Chondrocyte (in vitro differentiated cells): ENCODE results near the gene ANAPC2. TPM values are rescaled to one million over a fixed set of nuclear protein-coding genes. Genes with fewer than 3 reads are reported as not detected.

Experiments used
- DNase-seq: peaks from one replicate; pipeline ENCODE4 v3.0.0; 2021; ENCODE audit warnings: mixed read lengths, low spot score
- H3K27ac Mint-ChIP-seq: one replicate; pipeline ENCODE4 v1.8.0; 2021; ENCODE audit warnings: mild to moderate bottlenecking, moderate library complexity, mixed read lengths; ENCODE audit not compliant: unreplicated experiment
- H3K27me3 Mint-ChIP-seq: 2 replicates; pipeline ENCODE4 v1.8.0; 2021; ENCODE audit warnings: low read depth, mixed read lengths
- H3K36me3 Mint-ChIP-seq: 2 replicates; pipeline ENCODE4 v1.8.0; 2021; ENCODE audit warnings: low read depth, mixed read lengths
- H3K4me1 Mint-ChIP-seq: 2 replicates; pipeline ENCODE4 v1.8.0; 2021; ENCODE audit warnings: low read depth, mild to moderate bottlenecking, mixed read lengths
- H3K4me3 Mint-ChIP-seq: one replicate; pipeline ENCODE4 v1.8.0; 2021; ENCODE audit warnings: mild to moderate bottlenecking, moderate library complexity, mixed read lengths; ENCODE audit not compliant: unreplicated experiment
- H3K9me3 Mint-ChIP-seq: 2 replicates; pipeline ENCODE4 v1.8.0; 2021; ENCODE audit warnings: low read depth, mixed read lengths
- CTCF ChIP-seq: fragments of 200-600 bp; sonication (generic); IDR thresholded peaks from 2 replicates; pipeline ENCODE4 v1.5.0; 2021; ENCODE audit warnings: antibody characterized with exemption, mild to moderate bottlenecking, moderate library complexity
- total RNA-seq: library from RNA; stranded (reverse); gene quantifications from 3 replicates; pipeline ENCODE4 v1.2.1, GENCODE V29; 2021

The ANAPC2 gene
- total RNA-seq, 1 donor from 2014 or later, result 41.0 TPM

DNA sequence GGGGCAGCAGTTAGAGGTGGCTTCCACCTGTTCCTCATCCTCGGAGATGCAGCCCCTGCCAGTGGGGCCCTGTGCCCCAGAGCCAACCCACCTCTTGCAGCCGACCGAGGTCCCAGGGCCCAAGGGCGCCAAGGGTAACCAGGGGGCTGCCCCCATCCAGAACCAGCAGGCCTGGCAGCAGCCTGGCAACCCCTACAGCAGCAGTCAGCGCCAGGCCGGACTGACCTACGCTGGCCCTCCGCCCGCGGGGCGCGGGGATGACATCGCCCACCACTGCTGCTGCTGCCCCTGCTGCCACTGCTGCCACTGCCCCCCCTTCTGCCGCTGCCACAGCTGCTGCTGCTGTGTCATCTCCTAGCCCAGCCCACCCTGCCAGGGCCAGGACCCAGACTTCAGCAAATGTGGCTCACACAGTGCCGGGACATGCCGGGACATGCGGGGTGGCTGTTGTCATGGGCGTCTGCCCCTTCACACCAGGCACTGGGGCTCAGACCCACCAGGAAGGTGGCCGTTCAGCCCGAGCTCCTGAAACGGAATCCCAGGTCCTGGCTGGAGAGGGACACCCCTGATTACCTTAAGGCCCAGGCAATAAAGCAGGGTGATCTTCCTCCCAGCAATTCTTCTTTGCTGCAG is 37.5 kb upstream of the ANAPC2 start:
- H3K4me1 Mint-ChIP-seq, result peaks cover 13% of the 10 kb centered on the region
- H3K36me3 Mint-ChIP-seq, result no peaks in the 10 kb centered on the region
- H3K9me3 Mint-ChIP-seq, result no peaks in the 10 kb centered on the region
- H3K27ac Mint-ChIP-seq, result no peak overlapping the region
- no peak for TF ChIP-seq CTCF
- no peak for DNase-seq
- H3K27me3 Mint-ChIP-seq, result peaks cover 2% of the 10 kb centered on the region
- no peak overlapping the region for H3K4me3 Mint-ChIP-seq

DNA sequence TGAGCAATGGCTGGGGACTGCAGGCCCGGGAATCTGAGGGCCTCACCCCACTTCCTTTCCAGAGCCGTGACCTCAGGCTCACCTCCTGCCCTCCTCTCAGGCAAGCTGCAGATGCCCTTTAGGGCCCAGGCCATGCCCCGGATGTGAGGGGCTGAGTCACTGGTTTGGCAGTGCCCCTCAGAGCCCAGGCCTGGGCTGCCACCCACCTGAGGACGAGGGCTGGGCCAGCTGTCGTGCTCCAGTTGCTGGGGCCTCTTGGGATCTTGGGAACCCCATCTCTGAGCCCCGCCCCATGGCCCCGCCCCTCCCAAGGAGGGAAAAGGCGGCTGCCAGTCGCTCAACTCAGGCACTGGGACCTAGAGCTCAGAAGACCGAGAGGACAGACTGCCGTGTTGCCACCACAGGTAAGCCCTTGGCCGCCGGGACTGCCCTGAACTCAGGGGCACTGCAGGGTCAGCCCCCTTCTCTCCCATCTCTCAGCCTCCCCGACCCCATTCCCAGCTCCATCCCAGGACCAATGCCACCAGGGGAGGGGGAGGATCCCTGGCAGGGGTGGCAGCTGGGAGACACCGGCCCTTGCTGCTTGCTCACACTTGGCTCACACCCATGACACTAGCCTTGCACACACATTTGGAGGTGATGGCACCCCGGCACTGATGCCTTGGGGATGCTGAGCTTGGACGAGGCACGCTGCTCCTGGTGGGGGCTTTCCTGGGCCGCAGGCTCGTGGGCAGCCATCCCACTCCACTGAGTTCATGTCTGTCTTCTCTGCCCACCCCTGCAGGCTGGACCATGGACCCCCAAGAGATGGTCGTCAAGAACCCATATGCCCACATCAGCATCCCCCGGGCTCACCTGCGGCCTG is 36.7 kb upstream of the ANAPC2 start, which contains the start of gene CYSRT1:
Gene CYSRT1 (plus strand): TSS at position 345 of the 865 bp plus-strand sequence. CDS start 448 bp downstream, at position 793.
- no peak for TF ChIP-seq CTCF
- DNase-seq, result no peak
- no peaks in the 10 kb centered on the region for H3K9me3 Mint-ChIP-seq
- H3K4me3 Mint-ChIP-seq, result peak within 1 kb of the TSS; percentile 68
- peaks cover 13% of the 10 kb centered on the region for H3K4me1 Mint-ChIP-seq
- peaks cover 2% of the 10 kb centered on the region for H3K27me3 Mint-ChIP-seq
- no peaks in the 10 kb centered on the region for H3K36me3 Mint-ChIP-seq
- no peak within 1 kb of the TSS for H3K27ac Mint-ChIP-seq

DNA sequence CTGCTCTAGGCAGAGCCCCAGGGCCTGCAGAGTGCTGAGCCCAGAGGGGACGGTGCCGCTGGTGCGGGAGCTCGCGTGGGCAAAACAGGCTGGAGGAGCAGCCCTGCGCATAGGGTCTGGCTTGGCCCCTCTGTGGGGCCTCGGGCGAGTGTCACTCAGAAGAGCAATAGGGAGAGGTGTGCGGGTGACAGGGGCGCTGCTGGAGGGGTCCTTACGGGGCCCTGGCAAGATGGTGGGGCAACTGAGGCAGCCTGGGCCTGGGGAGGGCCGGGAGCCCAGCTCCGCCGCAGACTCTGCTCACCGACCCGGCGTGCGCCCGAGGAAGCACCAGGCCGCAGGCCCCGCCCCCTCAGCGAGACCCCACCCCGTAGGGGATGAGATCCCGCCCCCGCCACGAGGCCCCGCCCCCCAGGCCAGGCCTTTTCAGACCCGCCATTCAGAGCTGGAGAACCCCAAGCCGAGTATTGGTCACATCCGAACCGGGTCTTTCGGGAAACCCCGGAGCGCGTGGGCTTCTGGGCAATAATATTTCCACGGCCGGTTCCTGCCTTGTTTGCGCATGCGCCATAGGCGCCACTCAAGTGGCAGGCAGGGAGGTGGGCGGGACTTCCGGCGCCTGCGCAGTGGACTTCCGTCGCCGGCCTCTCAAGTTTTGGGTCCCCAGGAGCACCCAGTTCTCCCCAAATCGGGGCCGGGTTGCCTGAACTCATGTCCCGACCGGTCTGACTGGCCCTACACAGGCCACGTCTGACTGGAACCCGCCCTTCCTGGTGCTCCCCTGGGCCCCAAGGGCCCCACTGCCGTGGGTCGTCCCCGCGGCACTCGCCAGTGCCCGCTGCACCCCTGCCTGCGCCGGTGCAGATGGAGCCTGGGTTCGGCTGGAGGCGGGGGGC is 35.0 kb upstream of the ANAPC2 start:
- Mint-ChIP-seq H3K9me3 (no peaks in the 10 kb centered on the region), H3K4me1 (peaks cover 20% of the 10 kb centered on the region), H3K27ac (peak overlapping the region; percentile 45), H3K4me3 (peak overlapping the region; percentile 70), H3K36me3 (no peaks in the 10 kb centered on the region), H3K27me3 (peaks cover 2% of the 10 kb centered on the region)
- no peak for TF ChIP-seq CTCF
- DNase-seq, result no peak

GRCh38 chr9:137222190-137223077 is 34.1 kb upstream of the ANAPC2 start, which contains the start of gene RNF208:
RNF208 (minus strand) TSS chr9:137222240; CDS start chr9:137221212, 1,028 bp downstream.
- Mint-ChIP-seq H3K4me1 (peaks cover 17% of the 10 kb centered on the region), H3K36me3 (no peaks in the 10 kb centered on the region), H3K27ac (peak within 1 kb of the TSS; percentile 45), H3K4me3 (peak within 1 kb of the TSS; percentile 70), H3K27me3 (no peaks in the 10 kb centered on the region), H3K9me3 (no peaks in the 10 kb centered on the region)
- TF ChIP-seq CTCF, result no peak
- no peak for DNase-seq
